Esophagus muscularis mucosa (tissue), 4 donors: Measurements from ENCODE around the gene PHACTR3. TPM values are rescaled to one million over a fixed set of nuclear protein-coding genes. Genes with fewer than 3 reads are reported as not detected.

Experiments used
- DNase-seq: peaks from one replicate; pipeline ENCODE4 v3.0.0-alpha.2; 2017; ENCODE audit errors: extremely low spot score
- H3K27ac ChIP-seq, 4 donors: fragments of 200-600 bp; sonication (generic); replicated peaks in 1 of 4; 1 replicate in 3 of 4; 2 replicates in 1 of 4; pipeline ENCODE4 v1.5.1; 2016 to 2019; ENCODE audit warnings: mild to moderate bottlenecking in 1 of 4
- H3K27me3 ChIP-seq, 4 donors: fragments of 200-600 bp; sonication (generic); one replicate each; pipeline versions ENCODE4 v1.5.1 to v1.6.0; 2016 to 2019
- H3K36me3 ChIP-seq, 4 donors: fragments of 200-600 bp; sonication (generic); one replicate each; pipeline ENCODE4 v1.5.1; 2016 to 2019
- H3K4me1 ChIP-seq, 4 donors: fragments of 200-600 bp; sonication (generic); one replicate each; pipeline ENCODE4 v1.5.1; 2016 to 2019
- H3K4me3 ChIP-seq, 4 donors: fragments of 200-600 bp; sonication (generic); 1 replicate in 2 of 4; 2 replicates in 2 of 4; pipeline ENCODE4 v1.5.1; 2016 to 2019; ENCODE audit warnings: mild to moderate bottlenecking in 4 of 4, moderate library complexity in 1 of 4
- H3K9me3 ChIP-seq, 4 donors: fragments of 200-600 bp; sonication (generic); 1 replicate in 3 of 4; 2 replicates in 1 of 4; pipeline ENCODE4 v1.5.1; 2016 to 2019
- CTCF ChIP-seq, 3 experiments: fragments of 200-600 bp in 2 of 3; fragments of 450-650 bp in 1 of 3; sonication (generic) in 2 of 3; IDR thresholded peaks; one replicate each; pipeline ENCODE4 v1.5.1; 2017 to 2019; ENCODE audit warnings: antibody characterized with exemption in 3 of 3, mild to moderate bottlenecking in 2 of 3, moderate library complexity in 1 of 3
- EP300 ChIP-seq: sonication (generic); formaldehyde crosslinking; IDR thresholded peaks from one replicate; pipeline ENCODE4 v1.6.1; 2017; ENCODE audit warnings: antibody characterized with exemption
- POLR2A ChIP-seq: fragments of 450-650 bp; IDR thresholded peaks from one replicate; pipeline ENCODE4 v1.6.1; 2017; ENCODE audit warnings: antibody characterized with exemption, moderate library complexity, mild to moderate bottlenecking, low read depth
- POLR2AphosphoS5 ChIP-seq, 2 donors: sonication (generic); formaldehyde crosslinking; IDR thresholded peaks; one replicate each; pipeline ENCODE4 v1.6.1; 2017; ENCODE audit warnings: antibody characterized with exemption in 2 of 2
- WGBS: methylation state at CpG from one replicate; pipeline ENCODE4 v1.1.5; 2018; 5-methylcytosine and 5-hydroxymethylcytosine counted together
- intact Hi-C: fragments of 100-400 bp; cut with DNase I; formaldehyde crosslinking; loops from one replicate; pipeline ENCODE4 v1.15.1; 2023
- total RNA-seq, 4 donors: library from RNA; depleted of rRNA; stranded (reverse); fragments of >200 nt; gene quantifications; one replicate each; pipeline versions ENCODE4 v1.1.0 to v1.2.1, GENCODE V29; 2016

PHACTR3 gene
- total RNA-seq, 4 donors from 2014 or later = 0.17 to 0.86 (median 0.56) TPM

GRCh38 chr20:59667981-59668515 is 63.7 kb downstream of the PHACTR3 start:
- no peak for TF ChIP-seq CTCF (IDR thresholded peaks at IDR 0.05)
- TF ChIP-seq POLR2A = no peak
- TF ChIP-seq EP300 = no peak
- TF ChIP-seq POLR2AphosphoS5 (IDR thresholded peaks at IDR 0.05) = no peak
- Histone ChIP-seq H3K27me3 (peaks cover 0 to 40% (median 0%) of the 10 kb centered on the region in 4 donors), H3K4me3 (no peak overlapping the region), H3K27ac (no peak overlapping the region), H3K9me3 (no peaks in the 10 kb centered on the region), H3K4me1 (no peaks in the 10 kb centered on the region), H3K36me3 (no peaks in the 10 kb centered on the region)
- WGBS = 91% methylated on average over 16 of the region's 16 CpGs
- DNase-seq = peak; percentile 62
- intact Hi-C loops = no loop called here

GRCh38 chr20:59668926-59669850 is 64.8 kb downstream of the PHACTR3 start:
- DNase-seq = peak; percentile 57
- no peak overlapping the region for H3K4me3 ChIP-seq
- no peaks in the 10 kb centered on the region for H3K4me1 ChIP-seq
- TF ChIP-seq POLR2A (no peak), EP300 (no peak), CTCF (IDR thresholded peaks at IDR 0.05) (no peak), POLR2AphosphoS5 (IDR thresholded peaks at IDR 0.05) (no peak)
- H3K27me3 ChIP-seq = peaks cover 0 to 42% (median 0%) of the 10 kb centered on the region in 4 donors
- no peaks in the 10 kb centered on the region for H3K36me3 ChIP-seq
- H3K9me3 ChIP-seq = no peaks in the 10 kb centered on the region
- WGBS = 79% methylated on average over 11 of the region's 11 CpGs
- intact Hi-C loops = no loop called here
- H3K27ac ChIP-seq = no peak overlapping the region

- Histone ChIP-seq H3K4me3 (no peak overlapping the region), H3K9me3 (no peaks in the 10 kb centered on the region), H3K27ac (no peak overlapping the region), H3K36me3 (no peaks in the 10 kb centered on the region), H3K4me1 (no peaks in the 10 kb centered on the region), H3K27me3 (peaks cover 0 to 48% (median 0%) of the 10 kb centered on the region in 4 donors)
- peak; percentile 75 for DNase-seq
- WGBS = 84% methylated on average over 9 of the region's 9 CpGs
- TF ChIP-seq CTCF (IDR thresholded peaks at IDR 0.05) (no peak), POLR2AphosphoS5 (IDR thresholded peaks at IDR 0.05) (no peak), POLR2A (no peak), EP300 (no peak)
- intact Hi-C loops = no loop called here
Observed at GRCh38 chr20:59670786-59671492, 66.6 kb downstream of the PHACTR3 start.

GRCh38 chr20:59671661-59672471 is 67.5 kb downstream of the PHACTR3 start:
- Histone ChIP-seq H3K9me3 (no peaks in the 10 kb centered on the region), H3K4me3 (no peak overlapping the region), H3K36me3 (no peaks in the 10 kb centered on the region), H3K27me3 (peaks cover 0 to 54% (median 0%) of the 10 kb centered on the region in 4 donors), H3K27ac (no peak overlapping the region), H3K4me1 (peaks cover 0 to 8% (median 0%) of the 10 kb centered on the region in 4 donors)
- intact Hi-C loops = no loop called here
- peak; percentile 89 for DNase-seq
- WGBS = 85% methylated on average over 9 of the region's 16 CpGs
- TF ChIP-seq EP300 (no peak), CTCF (IDR thresholded peaks at IDR 0.05) (no peak), POLR2AphosphoS5 (IDR thresholded peaks at IDR 0.05) (no peak), POLR2A (no peak)
